ENCODE results near the gene EIF3C.
"Not testable (repeated sequence)": the region's sequence is repeated elsewhere in the genome, so short reads cannot be mapped to it uniquely, and the experiment has no call there.

DNA sequence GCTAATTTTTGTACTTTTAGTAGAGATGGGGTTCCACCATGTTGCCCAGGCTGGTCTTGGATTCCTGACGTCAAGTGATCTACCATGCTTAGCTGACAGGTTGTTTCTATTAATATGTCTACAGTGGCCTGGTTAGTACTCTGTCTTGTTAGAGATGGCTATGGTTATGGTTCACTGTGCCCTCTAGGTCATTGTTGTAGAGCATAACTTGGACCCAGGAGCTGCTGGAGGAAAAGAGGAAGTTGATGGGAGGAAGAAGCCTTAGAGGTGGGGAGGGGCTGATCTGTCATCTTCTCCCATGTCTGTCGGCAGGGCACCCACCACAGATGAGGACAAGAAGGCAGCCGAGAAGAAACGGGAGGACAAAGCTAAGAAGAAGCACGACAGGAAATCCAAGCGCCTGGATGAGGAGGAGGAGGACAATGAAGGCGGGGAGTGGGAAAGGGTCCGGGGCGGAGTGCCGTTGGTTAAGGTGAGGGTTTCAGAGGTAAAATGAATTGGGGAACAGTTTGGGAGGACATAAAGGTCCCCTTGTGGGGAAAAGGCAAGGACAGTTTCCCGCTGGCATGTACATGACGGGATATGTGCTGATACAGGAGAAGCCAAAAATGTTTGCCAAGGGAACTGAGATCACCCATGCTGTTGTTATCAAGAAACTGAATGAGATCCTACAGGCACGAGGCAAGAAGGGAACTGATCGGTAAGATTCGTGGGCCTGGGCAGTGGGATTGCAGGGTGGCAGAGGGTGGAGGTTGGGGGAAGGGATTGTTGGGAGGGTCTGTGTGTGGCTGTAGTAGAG lies 11.8 kb downstream of the EIF3C start:
- TF ChIP-seq POLR2A (IDR thresholded peaks at IDR 0.05), result not testable (repeated sequence)
- TF ChIP-seq, protein P1, sequence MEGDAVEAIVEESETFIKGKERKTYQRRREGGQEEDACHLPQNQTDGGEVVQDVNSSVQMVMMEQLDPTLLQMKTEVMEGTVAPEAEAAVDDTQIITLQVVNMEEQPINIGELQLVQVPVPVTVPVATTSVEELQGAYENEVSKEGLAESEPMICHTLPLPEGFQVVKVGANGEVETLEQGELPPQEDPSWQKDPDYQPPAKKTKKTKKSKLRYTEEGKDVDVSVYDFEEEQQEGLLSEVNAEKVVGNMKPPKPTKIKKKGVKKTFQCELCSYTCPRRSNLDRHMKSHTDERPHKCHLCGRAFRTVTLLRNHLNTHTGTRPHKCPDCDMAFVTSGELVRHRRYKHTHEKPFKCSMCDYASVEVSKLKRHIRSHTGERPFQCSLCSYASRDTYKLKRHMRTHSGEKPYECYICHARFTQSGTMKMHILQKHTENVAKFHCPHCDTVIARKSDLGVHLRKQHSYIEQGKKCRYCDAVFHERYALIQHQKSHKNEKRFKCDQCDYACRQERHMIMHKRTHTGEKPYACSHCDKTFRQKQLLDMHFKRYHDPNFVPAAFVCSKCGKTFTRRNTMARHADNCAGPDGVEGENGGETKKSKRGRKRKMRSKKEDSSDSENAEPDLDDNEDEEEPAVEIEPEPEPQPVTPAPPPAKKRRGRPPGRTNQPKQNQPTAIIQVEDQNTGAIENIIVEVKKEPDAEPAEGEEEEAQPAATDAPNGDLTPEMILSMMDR (IDR thresholded peaks at IDR 0.05), result not testable (repeated sequence)

Data from body of pancreas (tissue), 4 donors.